ENCODE results near the gene LRRN2. TPM values are rescaled to one million over a fixed set of nuclear protein-coding genes. Genes with fewer than 3 reads are reported as not detected.

LRRN2 gene
- total and polyA plus RNA-seq, 2 experiments from 2014 or later: 0.74 to 2.6 TPM

DNA sequence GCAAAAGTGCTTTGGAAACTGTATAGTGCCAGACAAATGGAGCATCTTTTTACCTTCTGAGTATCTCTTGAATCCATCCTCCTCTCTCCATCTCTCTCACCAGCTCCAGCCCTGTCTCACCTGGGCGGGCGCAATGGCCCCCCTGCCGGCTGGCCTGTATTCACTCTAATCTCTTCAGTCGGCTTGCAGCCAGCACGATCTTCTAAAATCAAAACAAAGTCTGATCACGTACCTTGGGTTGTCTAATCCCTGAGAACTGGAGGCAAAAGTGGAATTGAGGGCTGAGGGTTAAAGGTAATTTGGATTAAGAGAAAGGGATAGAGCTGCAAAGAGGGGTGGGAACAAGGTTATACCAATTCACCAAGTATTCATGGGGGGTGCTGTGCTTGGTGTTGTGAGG lies 46.0 kb upstream of the LRRN2 start:
- no peak overlapping the region for H3K27ac Mint-ChIP-seq
- no peaks in the 10 kb centered on the region for H3K79me2 ChIP-seq (replicated peaks; ENCODE audit: insufficient read depth)
- peaks cover 24% of the 10 kb centered on the region for H3K4me1 Mint-ChIP-seq
- TF ChIP-seq CREB1 (CRISPR knock-in tag; IDR thresholded peaks at IDR 0.05; ENCODE audit: low read depth) (no peak), NANOG (IDR thresholded peaks at IDR 0.05; ENCODE audit: borderline replicate concordance) (no peak), POLR2AphosphoS5 (IDR thresholded peaks at IDR 0.05; ENCODE audit: low read depth) (no peak), ZNF114 (CRISPR knock-in tag; IDR thresholded peaks at IDR 0.05) (no peak), STAT1 (IDR thresholded peaks at IDR 0.05; ENCODE audit: unreplicated experiment) (no peak)
- TF ChIP-seq, protein P1, sequence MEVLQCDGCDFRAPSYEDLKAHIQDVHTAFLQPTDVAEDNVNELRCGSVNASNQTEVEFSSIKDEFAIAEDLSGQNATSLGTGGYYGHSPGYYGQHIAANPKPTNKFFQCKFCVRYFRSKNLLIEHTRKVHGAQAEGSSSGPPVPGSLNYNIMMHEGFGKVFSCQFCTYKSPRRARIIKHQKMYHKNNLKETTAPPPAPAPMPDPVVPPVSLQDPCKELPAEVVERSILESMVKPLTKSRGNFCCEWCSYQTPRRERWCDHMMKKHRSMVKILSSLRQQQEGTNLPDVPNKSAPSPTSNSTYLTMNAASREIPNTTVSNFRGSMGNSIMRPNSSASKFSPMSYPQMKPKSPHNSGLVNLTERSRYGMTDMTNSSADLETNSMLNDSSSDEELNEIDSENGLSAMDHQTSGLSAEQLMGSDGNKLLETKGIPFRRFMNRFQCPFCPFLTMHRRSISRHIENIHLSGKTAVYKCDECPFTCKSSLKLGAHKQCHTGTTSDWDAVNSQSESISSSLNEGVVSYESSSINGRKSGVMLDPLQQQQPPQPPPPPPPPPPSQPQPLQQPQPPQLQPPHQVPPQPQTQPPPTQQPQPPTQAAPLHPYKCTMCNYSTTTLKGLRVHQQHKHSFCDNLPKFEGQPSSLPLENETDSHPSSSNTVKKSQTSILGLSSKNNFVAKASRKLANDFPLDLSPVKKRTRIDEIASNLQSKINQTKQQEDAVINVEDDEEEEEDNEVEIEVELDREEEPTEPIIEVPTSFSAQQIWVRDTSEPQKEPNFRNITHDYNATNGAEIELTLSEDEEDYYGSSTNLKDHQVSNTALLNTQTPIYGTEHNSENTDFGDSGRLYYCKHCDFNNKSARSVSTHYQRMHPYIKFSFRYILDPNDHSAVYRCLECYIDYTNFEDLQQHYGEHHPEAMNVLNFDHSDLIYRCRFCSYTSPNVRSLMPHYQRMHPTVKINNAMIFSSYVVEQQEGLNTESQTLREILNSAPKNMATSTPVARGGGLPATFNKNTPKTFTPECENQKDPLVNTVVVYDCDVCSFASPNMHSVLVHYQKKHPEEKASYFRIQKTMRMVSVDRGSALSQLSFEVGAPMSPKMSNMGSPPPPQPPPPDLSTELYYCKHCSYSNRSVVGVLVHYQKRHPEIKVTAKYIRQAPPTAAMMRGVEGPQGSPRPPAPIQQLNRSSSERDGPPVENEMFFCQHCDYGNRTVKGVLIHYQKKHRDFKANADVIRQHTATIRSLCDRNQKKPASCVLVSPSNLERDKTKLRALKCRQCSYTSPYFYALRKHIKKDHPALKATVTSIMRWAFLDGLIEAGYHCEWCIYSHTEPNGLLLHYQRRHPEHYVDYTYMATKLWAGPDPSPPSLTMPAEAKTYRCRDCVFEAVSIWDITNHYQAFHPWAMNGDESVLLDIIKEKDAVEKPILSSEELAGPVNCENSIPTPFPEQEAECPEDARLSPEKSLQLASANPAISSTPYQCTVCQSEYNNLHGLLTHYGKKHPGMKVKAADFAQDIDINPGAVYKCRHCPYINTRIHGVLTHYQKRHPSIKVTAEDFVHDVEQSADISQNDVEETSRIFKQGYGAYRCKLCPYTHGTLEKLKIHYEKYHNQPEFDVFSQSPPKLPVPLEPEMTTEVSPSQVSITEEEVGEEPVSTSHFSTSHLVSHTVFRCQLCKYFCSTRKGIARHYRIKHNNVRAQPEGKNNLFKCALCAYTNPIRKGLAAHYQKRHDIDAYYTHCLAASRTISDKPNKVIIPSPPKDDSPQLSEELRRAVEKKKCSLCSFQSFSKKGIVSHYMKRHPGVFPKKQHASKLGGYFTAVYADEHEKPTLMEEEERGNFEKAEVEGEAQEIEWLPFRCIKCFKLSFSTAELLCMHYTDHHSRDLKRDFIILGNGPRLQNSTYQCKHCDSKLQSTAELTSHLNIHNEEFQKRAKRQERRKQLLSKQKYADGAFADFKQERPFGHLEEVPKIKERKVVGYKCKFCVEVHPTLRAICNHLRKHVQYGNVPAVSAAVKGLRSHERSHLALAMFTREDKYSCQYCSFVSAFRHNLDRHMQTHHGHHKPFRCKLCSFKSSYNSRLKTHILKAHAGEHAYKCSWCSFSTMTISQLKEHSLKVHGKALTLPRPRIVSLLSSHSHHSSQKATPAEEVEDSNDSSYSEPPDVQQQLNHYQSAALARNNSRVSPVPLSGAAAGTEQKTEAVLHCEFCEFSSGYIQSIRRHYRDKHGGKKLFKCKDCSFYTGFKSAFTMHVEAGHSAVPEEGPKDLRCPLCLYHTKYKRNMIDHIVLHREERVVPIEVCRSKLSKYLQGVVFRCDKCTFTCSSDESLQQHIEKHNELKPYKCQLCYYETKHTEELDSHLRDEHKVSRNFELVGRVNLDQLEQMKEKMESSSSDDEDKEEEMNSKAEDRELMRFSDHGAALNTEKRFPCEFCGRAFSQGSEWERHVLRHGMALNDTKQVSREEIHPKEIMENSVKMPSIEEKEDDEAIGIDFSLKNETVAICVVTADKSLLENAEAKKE (CRISPR knock-in tag; IDR thresholded peaks at IDR 0.05): no peak
- TF ChIP-seq, protein P2, sequence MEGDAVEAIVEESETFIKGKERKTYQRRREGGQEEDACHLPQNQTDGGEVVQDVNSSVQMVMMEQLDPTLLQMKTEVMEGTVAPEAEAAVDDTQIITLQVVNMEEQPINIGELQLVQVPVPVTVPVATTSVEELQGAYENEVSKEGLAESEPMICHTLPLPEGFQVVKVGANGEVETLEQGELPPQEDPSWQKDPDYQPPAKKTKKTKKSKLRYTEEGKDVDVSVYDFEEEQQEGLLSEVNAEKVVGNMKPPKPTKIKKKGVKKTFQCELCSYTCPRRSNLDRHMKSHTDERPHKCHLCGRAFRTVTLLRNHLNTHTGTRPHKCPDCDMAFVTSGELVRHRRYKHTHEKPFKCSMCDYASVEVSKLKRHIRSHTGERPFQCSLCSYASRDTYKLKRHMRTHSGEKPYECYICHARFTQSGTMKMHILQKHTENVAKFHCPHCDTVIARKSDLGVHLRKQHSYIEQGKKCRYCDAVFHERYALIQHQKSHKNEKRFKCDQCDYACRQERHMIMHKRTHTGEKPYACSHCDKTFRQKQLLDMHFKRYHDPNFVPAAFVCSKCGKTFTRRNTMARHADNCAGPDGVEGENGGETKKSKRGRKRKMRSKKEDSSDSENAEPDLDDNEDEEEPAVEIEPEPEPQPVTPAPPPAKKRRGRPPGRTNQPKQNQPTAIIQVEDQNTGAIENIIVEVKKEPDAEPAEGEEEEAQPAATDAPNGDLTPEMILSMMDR (conservative IDR thresholded peaks at IDR 0.05; ENCODE audit: low read depth in 2 of 2): no peak
- H3K4me1 ChIP-seq (ENCODE audit: insufficient read depth): peaks cover 15% of the 10 kb centered on the region; the same call in 1 of the 2 replicates
- no peak overlapping the region for H3K4me3 Mint-ChIP-seq
- H3K27me3 Mint-ChIP-seq (ENCODE audit: insufficient read depth, low read depth, poor library complexity): peaks cover 9% of the 10 kb centered on the region
- H3K9me2 ChIP-seq (ENCODE audit: insufficient read depth): no peaks in the 10 kb centered on the region
- peak overlapping the region; percentile 78; the same call in 1 of the 2 replicates for H2AFZ ChIP-seq
- no peaks in the 10 kb centered on the region for H4K20me1 ChIP-seq (replicated peaks; ENCODE audit: insufficient read depth)
- H3K27me3 ChIP-seq (ENCODE audit: insufficient read depth): no peaks in the 10 kb centered on the region
- H3K36me3 Mint-ChIP-seq (ENCODE audit: low read depth): no peaks in the 10 kb centered on the region
- no peak overlapping the region for H3K4me3 ChIP-seq
- H3K9me3 Mint-ChIP-seq: no peaks in the 10 kb centered on the region
- no peak overlapping the region for H3K27ac ChIP-seq (ENCODE audit: low read depth)
- peak overlapping the region; percentile 54; the same call in 1 of the 2 replicates for H3K4me2 ChIP-seq
- DNase-seq (ENCODE audit: low spot score) (no peak), ATAC-seq (peak; percentile 51)
- H3F3A ChIP-seq (replicated peaks; ENCODE audit: low read depth): no peaks in the 10 kb centered on the region
- no peaks in the 10 kb centered on the region for H3K36me3 ChIP-seq (ENCODE audit: insufficient read depth)

Measured in GM23338 (cell line).